Measurements from ENCODE around the gene C19orf18.

- TF ChIP-seq CTCF (IDR thresholded peaks at IDR 0.05) = no peak
- TF ChIP-seq POLR2A (IDR thresholded peaks at IDR 0.05) = no peak
These were observed 45.8 kb upstream of the C19orf18 start for GRCh38 chr19:58020129-58020528.
